Measurements from ENCODE around the gene ATP6AP1.
A peak's percentile ranks its signal among the peaks of the same experiment; 100 is the strongest.

ATP6AP1 gene

DNA sequence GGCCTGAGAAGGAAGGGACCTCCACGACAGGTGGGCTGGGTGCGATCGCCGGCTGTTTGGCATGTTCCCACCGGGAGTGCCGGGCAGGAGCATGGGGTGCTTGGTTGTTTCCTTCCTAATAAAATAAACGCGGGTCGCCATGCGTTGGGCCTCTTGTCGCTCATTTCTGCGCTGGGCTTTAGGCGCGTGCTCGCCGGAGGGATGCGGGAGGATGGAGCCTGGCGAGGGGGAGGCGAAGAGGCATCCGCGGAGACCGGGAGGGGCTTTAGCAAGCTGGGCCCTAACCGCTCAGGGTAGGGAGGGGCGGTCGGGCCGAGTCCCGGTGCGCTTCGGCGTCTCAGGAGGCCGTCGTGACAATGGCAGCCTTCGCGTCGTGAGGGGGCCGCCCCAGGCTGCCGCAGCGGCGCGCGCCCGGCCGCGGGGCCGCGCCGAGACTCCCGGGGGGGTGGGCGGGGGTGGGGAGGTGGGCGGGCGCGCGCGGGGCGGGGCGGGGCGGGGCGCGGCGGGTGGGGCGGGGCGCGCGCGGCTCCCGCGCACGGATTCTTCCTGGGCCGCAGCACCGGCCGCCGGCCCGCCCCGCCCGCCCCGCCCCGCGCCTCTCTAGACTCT lies 8.0 kb downstream of the ATP6AP1 start (continued):
- TF ChIP-seq, protein P1, sequence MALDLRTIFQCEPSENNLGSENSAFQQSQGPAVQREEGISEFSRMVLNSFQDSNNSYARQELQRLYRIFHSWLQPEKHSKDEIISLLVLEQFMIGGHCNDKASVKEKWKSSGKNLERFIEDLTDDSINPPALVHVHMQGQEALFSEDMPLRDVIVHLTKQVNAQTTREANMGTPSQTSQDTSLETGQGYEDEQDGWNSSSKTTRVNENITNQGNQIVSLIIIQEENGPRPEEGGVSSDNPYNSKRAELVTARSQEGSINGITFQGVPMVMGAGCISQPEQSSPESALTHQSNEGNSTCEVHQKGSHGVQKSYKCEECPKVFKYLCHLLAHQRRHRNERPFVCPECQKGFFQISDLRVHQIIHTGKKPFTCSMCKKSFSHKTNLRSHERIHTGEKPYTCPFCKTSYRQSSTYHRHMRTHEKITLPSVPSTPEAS (tag by site-specific recombination; IDR thresholded peaks at IDR 0.05) = no peak
- peak; percentile 18; the same call in 1 of the 2 replicates for TF ChIP-seq ZNF335 (tag by site-specific recombination; conservative IDR thresholded peaks at IDR 0.05)

GRCh38 chrX:154436983-154437752 lies 8.7 kb downstream of the ATP6AP1 start, which contains the start of gene GDI1:
Gene GDI1 (plus strand): TSS chrX:154437154. CDS start chrX:154437255, 101 bp downstream.
- H3K4me1 ChIP-seq (ENCODE audit: control insufficient read depth, insufficient read depth, low read length) = no peaks in the 10 kb centered on the region
- CTCF ChIA-PET = no interaction called here
- H3K4me3 ChIP-seq (ENCODE audit: low read depth, low read length) = peak within 1 kb of the TSS; percentile 69
- H3K27ac ChIP-seq (ENCODE audit: extremely low read depth, low read depth, low read length) = peak within 1 kb of the TSS; percentile 95
- POLR2A ChIA-PET = interaction anchor here (1.9 kb wide), 1 partner anchor 39 kb away, joined by 4 read pairs; the partner anchor contains the start of gene RPL10
- peaks cover 7 to 84% of the 10 kb centered on the region in 2 experiments; a peak in 2 of 3 replicates for H3K36me3 ChIP-seq (ENCODE audit: control insufficient read depth in 2 of 2, insufficient read depth in 1 of 2, low read length in 2 of 2)
- no peaks in the 10 kb centered on the region for H3K9me3 ChIP-seq (ENCODE audit: control insufficient read depth, insufficient read depth, low read depth, low read length)
- TF ChIP-seq, protein P2, sequence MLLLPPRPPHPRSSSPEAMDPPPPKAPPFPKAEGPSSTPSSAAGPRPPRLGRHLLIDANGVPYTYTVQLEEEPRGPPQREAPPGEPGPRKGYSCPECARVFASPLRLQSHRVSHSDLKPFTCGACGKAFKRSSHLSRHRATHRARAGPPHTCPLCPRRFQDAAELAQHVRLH (tag by site-specific recombination; IDR thresholded peaks at IDR 0.05) = no peak
- TF ChIP-seq ZNF585B (tag by site-specific recombination; IDR thresholded peaks at IDR 0.05) = no peak
- peak; percentile 11; the same call in 1 of the 2 replicates for TF ChIP-seq ZBTB20 (tag by site-specific recombination; IDR thresholded peaks at IDR 0.05)
- TF ChIP-seq, protein P3, sequence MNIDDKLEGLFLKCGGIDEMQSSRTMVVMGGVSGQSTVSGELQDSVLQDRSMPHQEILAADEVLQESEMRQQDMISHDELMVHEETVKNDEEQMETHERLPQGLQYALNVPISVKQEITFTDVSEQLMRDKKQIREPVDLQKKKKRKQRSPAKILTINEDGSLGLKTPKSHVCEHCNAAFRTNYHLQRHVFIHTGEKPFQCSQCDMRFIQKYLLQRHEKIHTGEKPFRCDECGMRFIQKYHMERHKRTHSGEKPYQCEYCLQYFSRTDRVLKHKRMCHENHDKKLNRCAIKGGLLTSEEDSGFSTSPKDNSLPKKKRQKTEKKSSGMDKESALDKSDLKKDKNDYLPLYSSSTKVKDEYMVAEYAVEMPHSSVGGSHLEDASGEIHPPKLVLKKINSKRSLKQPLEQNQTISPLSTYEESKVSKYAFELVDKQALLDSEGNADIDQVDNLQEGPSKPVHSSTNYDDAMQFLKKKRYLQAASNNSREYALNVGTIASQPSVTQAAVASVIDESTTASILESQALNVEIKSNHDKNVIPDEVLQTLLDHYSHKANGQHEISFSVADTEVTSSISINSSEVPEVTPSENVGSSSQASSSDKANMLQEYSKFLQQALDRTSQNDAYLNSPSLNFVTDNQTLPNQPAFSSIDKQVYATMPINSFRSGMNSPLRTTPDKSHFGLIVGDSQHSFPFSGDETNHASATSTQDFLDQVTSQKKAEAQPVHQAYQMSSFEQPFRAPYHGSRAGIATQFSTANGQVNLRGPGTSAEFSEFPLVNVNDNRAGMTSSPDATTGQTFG (tag by site-specific recombination; IDR thresholded peaks at IDR 0.05; ENCODE audit: borderline replicate concordance) = no peak
- peak; percentile 44 for TF ChIP-seq ZFHX2 (tag by site-specific recombination; conservative IDR thresholded peaks at IDR 0.05)
- TF ChIP-seq KLF7 (tag by site-specific recombination; IDR thresholded peaks at IDR 0.05; ENCODE audit: borderline replicate concordance) = no peak
- TF ChIP-seq ZNF843 (tag by site-specific recombination; IDR thresholded peaks at IDR 0.05) = no peak
- TF ChIP-seq ZNF341 (tag by site-specific recombination; IDR thresholded peaks at IDR 0.05; ENCODE audit: low read depth) = no peak
- TF ChIP-seq, protein P4, sequence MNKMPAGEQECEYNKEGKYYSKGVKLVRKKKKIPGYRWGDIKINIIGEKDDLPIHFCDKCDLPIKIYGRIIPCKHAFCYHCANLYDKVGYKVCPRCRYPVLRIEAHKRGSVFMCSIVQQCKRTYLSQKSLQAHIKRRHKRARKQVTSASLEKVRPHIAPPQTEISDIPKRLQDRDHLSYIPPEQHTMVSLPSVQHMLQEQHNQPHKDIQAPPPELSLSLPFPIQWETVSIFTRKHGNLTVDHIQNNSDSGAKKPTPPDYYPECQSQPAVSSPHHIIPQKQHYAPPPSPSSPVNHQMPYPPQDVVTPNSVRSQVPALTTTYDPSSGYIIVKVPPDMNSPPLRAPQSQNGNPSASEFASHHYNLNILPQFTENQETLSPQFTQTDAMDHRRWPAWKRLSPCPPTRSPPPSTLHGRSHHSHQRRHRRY (tag by site-specific recombination; IDR thresholded peaks at IDR 0.05) = no peak
- no peak for TF ChIP-seq ZSCAN23 (tag by site-specific recombination; IDR thresholded peaks at IDR 0.05)
- no peak for TF ChIP-seq GLI2 (tag by site-specific recombination; IDR thresholded peaks at IDR 0.05; ENCODE audit: borderline replicate concordance, low read depth)
- TF ChIP-seq PRDM4 (tag by site-specific recombination; IDR thresholded peaks at IDR 0.05) = no peak
- TF ChIP-seq ZSCAN5A (tag by site-specific recombination; IDR thresholded peaks at IDR 0.05) = peak; percentile 57; the same call in 1 of the 2 replicates
- TF ChIP-seq ZNF560 (tag by site-specific recombination; IDR thresholded peaks at IDR 0.05; ENCODE audit: borderline replicate concordance) = no peak
- TF ChIP-seq ZFP37 (tag by site-specific recombination; IDR thresholded peaks at IDR 0.05) = no peak
- TF ChIP-seq ZNF529 (tag by site-specific recombination; IDR thresholded peaks at IDR 0.05; ENCODE audit: insufficient replicate concordance) = no peak
- no peak for TF ChIP-seq ZNF776 (tag by site-specific recombination; IDR thresholded peaks at IDR 0.05; ENCODE audit: borderline replicate concordance)
- no peak for TF ChIP-seq SALL2 (tag by site-specific recombination; IDR thresholded peaks at IDR 0.05; ENCODE audit: borderline replicate concordance)
- peak; percentile 56 for TF ChIP-seq HIC1 (tag by site-specific recombination; IDR thresholded peaks at IDR 0.05)
- no peak for TF ChIP-seq ZNF701 (tag by site-specific recombination; IDR thresholded peaks at IDR 0.05)
- no peak for TF ChIP-seq ZNF404 (tag by site-specific recombination; IDR thresholded peaks at IDR 0.05)
